Testis (tissue), 2 donors: ENCODE measurements around the gene KRTAP5-7.

Experiments
- CTCF ChIP-seq, 3 experiments: fragments of 450-650 bp in 2 of 3; fragments of 200-600 bp in 1 of 3; sonication (generic) in 1 of 3; IDR thresholded peaks; one replicate each; pipeline ENCODE4 v1.5.1; 2016 to 2019; ENCODE audit warnings: antibody characterized with exemption in 3 of 3, mild to moderate bottlenecking in 2 of 3, moderate library complexity in 1 of 3
- POLR2A ChIP-seq: fragments of 450-650 bp; IDR thresholded peaks from one replicate; pipeline ENCODE4 v1.6.1; 2017; ENCODE audit warnings: antibody characterized with exemption, mild to moderate bottlenecking, moderate library complexity

GRCh38 chr11:71486320-71486719 is 40.7 kb upstream of the KRTAP5-7 start:
- TF ChIP-seq CTCF (IDR thresholded peaks at IDR 0.05) (no peak), POLR2A (no peak)
